K562 (cell line): ENCODE results near the gene OR2V1. TPM values are rescaled to one million over a fixed set of nuclear protein-coding genes. Genes with fewer than 3 reads are reported as not detected.

ENCODE experiments used
- CREBBP ChIP-seq: IDR thresholded peaks from one replicate; pipeline ENCODE4 v1.6.1; 2012; ENCODE audit warnings: low read depth, mild to moderate bottlenecking, control low read depth, inconsistent platforms, low read length
- GATAD2A ChIP-seq: fragments of 450-650 bp; IDR thresholded peaks from 2 replicates; pipeline ENCODE4 v1.6.1; 2017
- MED1 ChIP-seq: sonication (generic); formaldehyde crosslinking; IDR thresholded peaks from 2 replicates; pipeline ENCODE4 v1.8.1; 2023; ENCODE audit warnings: missing genetic modification reagents, borderline replicate concordance
- NEUROD1 ChIP-seq: fragments of 150-350 bp; IDR thresholded peaks from 2 replicates; pipeline ENCODE4 v1.6.1; 2014; ENCODE audit warnings: borderline replicate concordance, low read length, low read depth; ENCODE audit not compliant: partially characterized antibody
- POLR3G ChIP-seq: IDR thresholded peaks from 2 replicates; pipeline ENCODE4 v1.6.1; 2011; ENCODE audit not compliant: insufficient read length, insufficient replicate concordance; ENCODE audit errors: extremely low read depth
- RBM17 ChIP-seq: fragments of 200-400 bp; formaldehyde crosslinking; IDR thresholded peaks from 2 replicates; pipeline ENCODE4 v1.6.1; 2017; ENCODE audit warnings: low read depth, mild to moderate bottlenecking, low read length, borderline replicate concordance
- RBM39 ChIP-seq: fragments of 200-400 bp; formaldehyde crosslinking; optimal IDR thresholded peaks from 2 replicates; pipeline ENCODE3; 2018; ENCODE audit warnings: low read depth, low read length
- TSC22D4 ChIP-seq: fragments of 450-650 bp; IDR thresholded peaks from 2 replicates; pipeline ENCODE4 v1.6.1; 2016; ENCODE audit warnings: missing genetic modification characterization, missing biosample characterization, control low read depth
- ZNF407 ChIP-seq: fragments of 450-650 bp; IDR thresholded peaks from 2 replicates; pipeline ENCODE4 v1.6.1; 2016; ENCODE audit warnings: low read depth
- ZNF431 ChIP-seq: sonication (generic); formaldehyde crosslinking; IDR thresholded peaks from 2 replicates; pipeline ENCODE4 v1.8.0; 2022; ENCODE audit warnings: mild to moderate bottlenecking, missing genetic modification reagents
- ZNF551 ChIP-seq: fragments of 250-450 bp; sonication (Bioruptor Pico); IDR thresholded peaks from 2 replicates; pipeline ENCODE4 v1.5.0; 2021; ENCODE audit warnings: mild to moderate bottlenecking, moderate library complexity
- polyA plus RNA-seq, 8 experiments: library from polyadenylated mRNA; depleted of rRNA in 4 of 8; stranded (reverse) in 5 of 8; unstranded in 3 of 8; fragments of >200 nt; fragmentation: Nextera tagmentation in 2 of 8; fragmentation: Illumina TruSeq in 1 of 8; extraction: Ambion mirVana in 2 of 8; extraction: Trizol in 1 of 8; gene quantifications; 2 replicates each; pipeline versions ENCODE4 v1.2.1 to v1.2.3, GENCODE V29; 2011 to 2014; ENCODE audit warnings: inconsistent platforms in 1 of 8, missing spikeins in 1 of 8
- total RNA-seq, 7 experiments: library from RNA; depleted of rRNA in 6 of 7; stranded (reverse); fragments of >200 nt in 6 of 7; fragmentation: Illumina TruSeq in 2 of 7; extraction: Trizol in 2 of 7; gene quantifications; 2 replicates each; pipeline versions ENCODE4 v1.2.1 to v1.2.3, GENCODE V29; 2011 to 2021; ENCODE audit warnings: low replicate concordance in 1 of 7
- TF ChIP-seq, protein P1 (sequence below): fragments of 250-450 bp; sonication (Bioruptor Pico); IDR thresholded peaks from 2 replicates; pipeline ENCODE4 v1.5.0; 2021; ENCODE audit warnings: mild to moderate bottlenecking, moderate library complexity
- TF ChIP-seq, protein P2 (sequence below): fragments of 250-450 bp; sonication (Bioruptor Pico); IDR thresholded peaks from 2 replicates; pipeline ENCODE4 v1.8.0; 2022; ENCODE audit warnings: inconsistent platforms

The OR2V1 gene
- total and polyA plus RNA-seq, 9 of the 15 experiments (the other 6 are each of a cell fraction or from before 2014, with no cell fraction given) = 0.04 to 0.28 (median 0.15) TPM; not detected in 5

GRCh38 chr5:181133610-181134231 lies 2.8 kb upstream of the OR2V1 start (continued):
- TF ChIP-seq RBM39 = no peak
- TF ChIP-seq, protein P1, sequence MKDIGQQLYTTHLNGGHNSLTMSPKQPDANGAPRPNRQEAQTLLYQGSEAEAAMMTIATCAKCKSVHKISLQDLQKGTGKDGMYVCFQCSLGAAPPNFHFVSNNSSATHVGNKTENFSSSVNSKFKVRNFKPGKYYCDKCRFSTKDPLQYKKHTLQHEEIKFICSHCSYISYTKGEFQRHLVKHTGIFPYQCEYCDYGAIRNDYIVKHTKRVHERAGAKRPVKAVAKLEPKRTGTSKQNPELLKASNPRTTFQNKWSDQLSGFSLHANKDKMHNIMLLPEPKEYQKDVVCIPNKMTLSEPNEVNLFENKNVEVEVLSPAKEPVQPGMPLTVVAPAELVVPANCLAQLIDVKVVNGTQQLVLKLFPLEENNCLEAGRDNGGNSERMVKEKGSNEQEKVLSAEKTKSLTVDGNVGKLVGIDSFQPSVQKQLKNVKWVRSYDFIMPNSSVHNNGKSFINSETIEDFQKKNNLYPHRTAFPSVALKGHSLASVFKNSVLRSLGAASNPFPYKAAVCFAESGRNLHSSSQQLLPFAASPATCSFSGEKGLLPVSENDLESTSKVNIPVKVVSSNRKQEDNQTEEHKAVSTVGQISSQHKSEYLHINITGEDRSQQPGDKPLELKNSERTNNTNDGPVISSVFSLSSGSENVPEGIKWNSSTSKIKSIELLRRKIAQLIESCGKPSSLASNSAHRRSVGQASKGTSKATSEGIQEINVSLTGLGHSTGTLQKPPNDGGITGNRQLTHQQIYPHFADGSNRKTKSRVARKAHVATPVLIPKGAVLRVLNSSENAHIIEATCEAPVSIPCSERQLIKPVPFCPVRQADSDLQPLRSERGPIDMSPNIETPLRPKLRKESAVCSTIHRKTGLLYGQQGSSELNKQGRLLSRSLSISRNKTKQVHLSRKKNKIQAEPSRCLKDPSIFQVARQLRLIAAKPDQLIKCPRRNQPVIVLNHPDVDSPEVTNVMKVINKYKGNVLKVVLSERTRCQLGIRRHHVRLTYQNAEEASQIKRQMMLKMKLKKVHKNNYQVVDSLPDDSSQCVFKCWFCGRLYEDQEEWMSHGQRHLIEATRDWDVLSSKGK (CRISPR knock-in tag) = no peak
- TF ChIP-seq MED1 (CRISPR knock-in tag) = no peak
- TF ChIP-seq, protein P2, sequence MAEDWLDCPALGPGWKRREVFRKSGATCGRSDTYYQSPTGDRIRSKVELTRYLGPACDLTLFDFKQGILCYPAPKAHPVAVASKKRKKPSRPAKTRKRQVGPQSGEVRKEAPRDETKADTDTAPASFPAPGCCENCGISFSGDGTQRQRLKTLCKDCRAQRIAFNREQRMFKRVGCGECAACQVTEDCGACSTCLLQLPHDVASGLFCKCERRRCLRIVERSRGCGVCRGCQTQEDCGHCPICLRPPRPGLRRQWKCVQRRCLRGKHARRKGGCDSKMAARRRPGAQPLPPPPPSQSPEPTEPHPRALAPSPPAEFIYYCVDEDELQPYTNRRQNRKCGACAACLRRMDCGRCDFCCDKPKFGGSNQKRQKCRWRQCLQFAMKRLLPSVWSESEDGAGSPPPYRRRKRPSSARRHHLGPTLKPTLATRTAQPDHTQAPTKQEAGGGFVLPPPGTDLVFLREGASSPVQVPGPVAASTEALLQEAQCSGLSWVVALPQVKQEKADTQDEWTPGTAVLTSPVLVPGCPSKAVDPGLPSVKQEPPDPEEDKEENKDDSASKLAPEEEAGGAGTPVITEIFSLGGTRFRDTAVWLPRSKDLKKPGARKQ (CRISPR knock-in tag) = no peak
- no peak for TF ChIP-seq RBM17
- TF ChIP-seq ZNF407 = no peak
- TF ChIP-seq POLR3G = no peak
- TF ChIP-seq ZNF431 (CRISPR knock-in tag) = no peak
- TF ChIP-seq CREBBP = no peak
- TF ChIP-seq NEUROD1 = peak; percentile 16
- no peak for TF ChIP-seq TSC22D4 (tag)
- TF ChIP-seq ZNF551 = no peak
- no peak for TF ChIP-seq GATAD2A
